Measurements from ENCODE around the gene COX7B2. TPM values are rescaled to one million over a fixed set of nuclear protein-coding genes. Genes with fewer than 3 reads are reported as not detected.

Gene COX7B2
- total and polyA plus RNA-seq, 9 of the 15 experiments (the other 6 are each of a cell fraction or from before 2014, with no cell fraction given), result 0.33 to 3.5 (median 0.67) TPM; not detected in 3

DNA sequence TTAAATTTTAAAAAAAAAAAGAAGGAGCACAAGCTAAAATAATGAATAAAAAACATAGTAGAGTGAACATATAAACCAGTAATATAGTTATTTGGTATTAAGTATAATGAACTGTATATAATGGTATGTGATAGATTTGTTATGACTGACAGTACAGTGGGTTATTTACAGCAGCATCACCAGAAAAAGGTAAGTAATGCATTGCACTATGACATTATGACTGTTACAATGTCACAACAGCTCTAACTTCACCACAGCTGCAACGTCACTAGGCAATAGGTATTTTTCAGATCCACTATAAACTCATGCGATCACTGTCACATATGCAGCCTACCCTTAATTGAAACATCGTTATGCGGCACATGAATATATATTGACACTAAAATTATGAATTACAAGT, 72.5 kb downstream of the COX7B2 start:
- no peaks in the 10 kb centered on the region for H4K20me1 ChIP-seq (replicated peaks; ENCODE audit: control insufficient read depth, insufficient read depth, low read length)
- H3K27me3 ChIP-seq (ENCODE audit: control insufficient read depth in 2 of 2, insufficient read depth in 2 of 2, low read length in 2 of 2), result no peaks in the 10 kb centered on the region
- H3K27ac ChIP-seq (ENCODE audit: extremely low read depth, low read depth, low read length), result no peak overlapping the region
- FAIRE-seq, result no peak
- POLR2A ChIA-PET, result no interaction called here
- BruUV-seq (replicated peaks), result no TSS peak
- no peaks in the 10 kb centered on the region for H3K9me3 ChIP-seq (replicated peaks; ENCODE audit: control insufficient read depth, insufficient read depth, low read depth, low read length)
- no peaks in the 10 kb centered on the region for H3K79me2 ChIP-seq (ENCODE audit: control insufficient read depth, insufficient read depth, low read length)
- WGBS (ENCODE audit: insufficient coverage, low coverage, missing lambda C conversion rate), result 14% methylated on average over 4 of the region's 4 CpGs
- no peak for DNase-seq (ENCODE audit: extremely low read depth in 1 of 4, low spot score in 3 of 4)
- H3K4me3 ChIP-seq, result no peak overlapping the region
- no peak overlapping the region for H3K9ac ChIP-seq (ENCODE audit: insufficient read depth in 1 of 2, low read depth in 2 of 2, low read length in 2 of 2)
- ATAC-seq, result no peak
- H3K4me2 ChIP-seq (ENCODE audit: insufficient read depth, low read length), result no peak overlapping the region
- CTCF ChIA-PET (ENCODE audit: low intra/inter-chr PET ratio), result no interaction called here
- H3K36me3 ChIP-seq (ENCODE audit: control insufficient read depth, insufficient read depth, low read length), result no peaks in the 10 kb centered on the region
- H2AFZ ChIP-seq (ENCODE audit: low read depth, low read length), result no peak overlapping the region
- intact Hi-C loops (cut with micrococcal nuclease) (no loop called here), in situ Hi-C loops (cut with MboI) (loop anchor here (25.0 kb wide), 1 partner anchor 551 kb away; no protein-coding TSS in a partner anchor)
- H3K4me1 ChIP-seq (replicated peaks in 1 of 2; ENCODE audit: control insufficient read depth in 2 of 2, insufficient read depth in 2 of 2, low read length in 2 of 2), result no peaks in the 10 kb centered on the region
- H3K9me1 ChIP-seq (ENCODE audit: control insufficient read depth, insufficient read depth, low read length), result no peaks in the 10 kb centered on the region
- TF ChIP-seq ZNF518B (CRISPR knock-in tag; IDR thresholded peaks at IDR 0.05) (no peak), TEAD2 (tag; IDR thresholded peaks at IDR 0.05) (no peak), MTA2 (IDR thresholded peaks at IDR 0.05; ENCODE audit: low read depth) (no peak), ARID3B (CRISPR knock-in tag; IDR thresholded peaks at IDR 0.05; ENCODE audit: borderline replicate concordance) (no peak), POU5F1 (IDR thresholded peaks at IDR 0.05; ENCODE audit: borderline replicate concordance, low read depth, low read length, partially characterized antibody) (no peak), ZBTB7A (IDR thresholded peaks at IDR 0.05; ENCODE audit: borderline replicate concordance, control insufficient read depth, low read depth, low read length) (no peak)
- TF ChIP-seq, protein P1, sequence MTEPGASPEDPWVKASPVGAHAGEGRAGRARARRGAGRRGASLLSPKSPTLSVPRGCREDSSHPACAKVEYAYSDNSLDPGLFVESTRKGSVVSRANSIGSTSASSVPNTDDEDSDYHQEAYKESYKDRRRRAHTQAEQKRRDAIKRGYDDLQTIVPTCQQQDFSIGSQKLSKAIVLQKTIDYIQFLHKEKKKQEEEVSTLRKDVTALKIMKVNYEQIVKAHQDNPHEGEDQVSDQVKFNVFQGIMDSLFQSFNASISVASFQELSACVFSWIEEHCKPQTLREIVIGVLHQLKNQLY (CRISPR knock-in tag; conservative IDR thresholded peaks at IDR 0.05), result no peak
- TF ChIP-seq, protein P2, sequence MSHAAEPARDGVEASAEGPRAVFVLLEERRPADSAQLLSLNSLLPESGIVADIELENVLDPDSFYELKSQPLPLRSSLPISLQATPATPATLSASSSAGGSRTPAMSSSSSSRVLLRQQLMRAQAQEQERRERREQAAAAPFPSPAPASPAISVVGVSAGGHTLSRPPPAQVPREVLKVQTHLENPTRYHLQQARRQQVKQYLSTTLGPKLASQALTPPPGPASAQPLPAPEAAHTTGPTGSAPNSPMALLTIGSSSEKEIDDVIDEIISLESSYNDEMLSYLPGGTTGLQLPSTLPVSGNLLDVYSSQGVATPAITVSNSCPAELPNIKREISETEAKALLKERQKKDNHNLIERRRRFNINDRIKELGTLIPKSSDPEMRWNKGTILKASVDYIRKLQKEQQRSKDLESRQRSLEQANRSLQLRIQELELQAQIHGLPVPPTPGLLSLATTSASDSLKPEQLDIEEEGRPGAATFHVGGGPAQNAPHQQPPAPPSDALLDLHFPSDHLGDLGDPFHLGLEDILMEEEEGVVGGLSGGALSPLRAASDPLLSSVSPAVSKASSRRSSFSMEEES (CRISPR knock-in tag; IDR thresholded peaks at IDR 0.05), result no peak
- TF ChIP-seq, protein P3, sequence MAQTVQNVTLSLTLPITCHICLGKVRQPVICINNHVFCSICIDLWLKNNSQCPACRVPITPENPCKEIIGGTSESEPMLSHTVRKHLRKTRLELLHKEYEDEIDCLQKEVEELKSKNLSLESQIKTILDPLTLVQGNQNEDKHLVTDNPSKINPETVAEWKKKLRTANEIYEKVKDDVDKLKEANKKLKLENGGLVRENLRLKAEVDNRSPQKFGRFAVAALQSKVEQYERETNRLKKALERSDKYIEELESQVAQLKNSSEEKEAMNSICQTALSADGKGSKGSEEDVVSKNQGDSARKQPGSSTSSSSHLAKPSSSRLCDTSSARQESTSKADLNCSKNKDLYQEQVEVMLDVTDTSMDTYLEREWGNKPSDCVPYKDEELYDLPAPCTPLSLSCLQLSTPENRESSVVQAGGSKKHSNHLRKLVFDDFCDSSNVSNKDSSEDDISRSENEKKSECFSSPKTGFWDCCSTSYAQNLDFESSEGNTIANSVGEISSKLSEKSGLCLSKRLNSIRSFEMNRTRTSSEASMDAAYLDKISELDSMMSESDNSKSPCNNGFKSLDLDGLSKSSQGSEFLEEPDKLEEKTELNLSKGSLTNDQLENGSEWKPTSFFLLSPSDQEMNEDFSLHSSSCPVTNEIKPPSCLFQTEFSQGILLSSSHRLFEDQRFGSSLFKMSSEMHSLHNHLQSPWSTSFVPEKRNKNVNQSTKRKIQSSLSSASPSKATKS (CRISPR knock-in tag; IDR thresholded peaks at IDR 0.05), result no peak
- TF ChIP-seq, protein P4, sequence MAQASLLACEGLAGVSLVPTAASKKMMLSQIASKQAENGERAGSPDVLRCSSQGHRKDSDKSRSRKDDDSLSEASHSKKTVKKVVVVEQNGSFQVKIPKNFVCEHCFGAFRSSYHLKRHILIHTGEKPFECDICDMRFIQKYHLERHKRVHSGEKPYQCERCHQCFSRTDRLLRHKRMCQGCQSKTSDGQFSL (CRISPR knock-in tag; IDR thresholded peaks at IDR 0.05), result no peak
- TF ChIP-seq, protein P4 (tag; IDR thresholded peaks at IDR 0.05), result no peak
